ENCODE data around the gene GNG12.

GRCh38 chr1:67874501-67875111 is 41.3 kb upstream of the GNG12 start:
- no peak for TF ChIP-seq POLR2A (IDR thresholded peaks at IDR 0.05; ENCODE audit: low read length)
- TF ChIP-seq GATA1 (IDR thresholded peaks at IDR 0.05; ENCODE audit: low read depth, low read length), result no peak

Measured in erythroblast (primary cell).